ENCODE measurements around the gene TXNL1. TPM values are rescaled to one million over a fixed set of nuclear protein-coding genes. Genes with fewer than 3 reads are reported as not detected.

The TXNL1 gene
- total and polyA plus RNA-seq, 2 of the 8 experiments (the other 6 are each of a cell fraction or from before 2014, with no cell fraction given) = 35.1 to 85.8 TPM

DNA sequence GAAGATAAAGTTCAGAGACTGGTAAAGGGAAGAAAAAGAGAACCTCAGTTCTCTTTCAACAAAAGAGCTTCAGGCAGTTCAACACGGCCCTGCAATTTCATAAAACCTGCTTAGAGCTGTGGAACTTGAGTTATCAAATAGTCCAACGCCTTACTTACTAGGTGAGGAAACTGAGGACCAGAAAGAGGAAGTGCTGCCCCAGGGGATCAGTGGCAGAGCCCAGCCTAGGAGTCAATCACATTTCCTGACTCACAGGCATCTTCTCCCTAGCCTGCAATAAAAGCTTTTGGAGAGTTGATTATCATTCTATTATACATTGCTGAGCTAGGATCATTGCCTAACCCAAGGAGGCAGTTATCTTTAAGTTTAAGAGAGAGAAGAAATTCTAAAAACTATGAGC, 77.4 kb downstream of the TXNL1 start:
- Histone ChIP-seq H2AFZ (ENCODE audit: low read length) (no peak overlapping the region), H2BK20ac (ENCODE audit: low read length) (no peak overlapping the region), H3K27ac (ENCODE audit: low read depth, low read length) (no peak overlapping the region), H3K4me1 (replicated peaks in 1 of 4; ENCODE audit: control insufficient read depth in 3 of 4, insufficient read depth in 4 of 4, low read length in 3 of 4) (no peaks in the 10 kb centered on the region; a peak in 3 of 7 replicates), H3K27me3 (replicated peaks in 1 of 4; ENCODE audit: control insufficient read depth in 3 of 4, extremely low read depth in 1 of 4, insufficient read depth in 3 of 4, low read length in 3 of 4) (no peaks in the 10 kb centered on the region), H3K9ac (replicated peaks in 1 of 4; ENCODE audit: extremely low read depth in 1 of 4, low read depth in 3 of 4, low read length in 3 of 4) (no peak overlapping the region), H3K56ac (replicated peaks; ENCODE audit: insufficient read length, low read depth, low read length) (no peak overlapping the region), H3K9me3 (ENCODE audit: insufficient read depth in 2 of 2, low read depth in 1 of 2, low read length in 1 of 2) (no peaks in the 10 kb centered on the region), H4K8ac (ENCODE audit: extremely low read depth, insufficient read depth, low read length) (no peak overlapping the region), H3K4ac (replicated peaks; ENCODE audit: insufficient read length, low read depth, low read length) (no peak overlapping the region), H2BK120ac (replicated peaks; ENCODE audit: low read depth, low read length) (no peak overlapping the region), H4K91ac (replicated peaks; ENCODE audit: insufficient read length, low read length) (no peak overlapping the region), H3K4me3 (ENCODE audit: extremely low read depth in 1 of 4, insufficient read depth in 2 of 4, low read depth in 3 of 4, low read length in 4 of 4) (no peak overlapping the region), H2BK15ac (ENCODE audit: low read length) (no peak overlapping the region), H3K4me2 (ENCODE audit: insufficient read depth in 1 of 2, low read depth in 2 of 2, low read length in 2 of 2) (no peak overlapping the region), H3K23ac (ENCODE audit: insufficient read length) (no peak overlapping the region), H3K79me2 (ENCODE audit: control insufficient read depth in 1 of 2, insufficient read depth in 2 of 2, low read length in 2 of 2) (no peaks in the 10 kb centered on the region), H3K23me2 (ENCODE audit: low read depth, low read length) (no peaks in the 10 kb centered on the region), H4K20me1 (replicated peaks in 1 of 2; ENCODE audit: control insufficient read depth in 1 of 2, insufficient read depth in 2 of 2, low read length in 2 of 2) (no peaks in the 10 kb centered on the region), H2AK5ac (ENCODE audit: low read depth, low read length) (no peak overlapping the region), H3K79me1 (ENCODE audit: low read depth, low read length) (no peaks in the 10 kb centered on the region), H4K5ac (ENCODE audit: insufficient read length, low read depth, low read length) (no peak overlapping the region), H3K14ac (ENCODE audit: insufficient read length) (no peak overlapping the region), H2BK12ac (ENCODE audit: low read depth, low read length) (no peak overlapping the region), H3K18ac (ENCODE audit: extremely low read depth, low read length) (no peak overlapping the region), H3K36me3 (ENCODE audit: control insufficient read depth in 2 of 4, insufficient read depth in 4 of 4, low read length in 3 of 4) (no peaks in the 10 kb centered on the region), H2BK5ac (ENCODE audit: low read depth, low read length) (no peak overlapping the region)
- ChIA-PET CTCF (ENCODE audit: partially characterized antibody) (interaction anchor here (0.6 to 2.2 kb wide), 4 partner anchors 10 to 490 kb away, joined by 3 to 6 read pairs (median 4); no protein-coding TSS in a partner anchor), POLR2A (ENCODE audit: partially characterized antibody) (no interaction called here)
- 88% methylated on average over 2 of the region's 2 CpGs; no CpG with 5 or more reads in 1 of the 2 experiments for WGBS, 2 experiments (ENCODE audit: extremely low coverage in 1 of 2, insufficient coverage in 1 of 2, insufficient read length in 1 of 2, insufficient replicate concordance in 2 of 2, low coverage in 1 of 2, low lambda C conversion rate in 2 of 2, missing lambda C conversion rate in 1 of 2)
- FAIRE-seq (no peak), DNase-seq (ENCODE audit: low read depth in 1 of 2, low spot score in 2 of 2) (no peak)
- TF ChIP-seq EP300 (IDR thresholded peaks at IDR 0.05; ENCODE audit: borderline replicate concordance in 1 of 2, low read depth in 2 of 2, low read length in 2 of 2) (no peak), ASH2L (IDR thresholded peaks at IDR 0.05; ENCODE audit: low read length) (no peak), SUZ12 (IDR thresholded peaks at IDR 0.05; ENCODE audit: low read length) (no peak), HDAC2 (IDR thresholded peaks at IDR 0.05; ENCODE audit: borderline replicate concordance in 1 of 2, low read depth in 2 of 2, low read length in 2 of 2) (no peak), RFX5 (IDR thresholded peaks at IDR 0.05; ENCODE audit: borderline replicate concordance, low read depth, low read length) (no peak), CBX5 (IDR thresholded peaks at IDR 0.05; ENCODE audit: low read depth, low read length) (no peak)
- TF ChIP-seq, protein P1, sequence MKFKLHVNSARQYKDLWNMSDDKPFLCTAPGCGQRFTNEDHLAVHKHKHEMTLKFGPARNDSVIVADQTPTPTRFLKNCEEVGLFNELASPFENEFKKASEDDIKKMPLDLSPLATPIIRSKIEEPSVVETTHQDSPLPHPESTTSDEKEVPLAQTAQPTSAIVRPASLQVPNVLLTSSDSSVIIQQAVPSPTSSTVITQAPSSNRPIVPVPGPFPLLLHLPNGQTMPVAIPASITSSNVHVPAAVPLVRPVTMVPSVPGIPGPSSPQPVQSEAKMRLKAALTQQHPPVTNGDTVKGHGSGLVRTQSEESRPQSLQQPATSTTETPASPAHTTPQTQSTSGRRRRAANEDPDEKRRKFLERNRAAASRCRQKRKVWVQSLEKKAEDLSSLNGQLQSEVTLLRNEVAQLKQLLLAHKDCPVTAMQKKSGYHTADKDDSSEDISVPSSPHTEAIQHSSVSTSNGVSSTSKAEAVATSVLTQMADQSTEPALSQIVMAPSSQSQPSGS (IDR thresholded peaks at IDR 0.05; ENCODE audit: low read length) = no peak

Measured in H1 (cell line).